WTC11 (cell line): ENCODE data around the gene TPGS2.

Experiments
- CREM ChIP-seq: sonication (generic); formaldehyde crosslinking; IDR thresholded peaks from 2 replicates; pipeline ENCODE4 v1.8.1; 2022; ENCODE audit warnings: mild to moderate bottlenecking, missing genetic modification reagents, moderate library complexity
- IRF2 ChIP-seq: sonication (generic); formaldehyde crosslinking; IDR thresholded peaks from 2 replicates; pipeline ENCODE4 v1.8.0; 2022; ENCODE audit warnings: low read depth, missing genetic modification reagents, borderline replicate concordance
- NR1H2 ChIP-seq: sonication (generic); formaldehyde crosslinking; IDR thresholded peaks from 2 replicates; pipeline ENCODE4 v1.9.0; 2021; ENCODE audit warnings: mild to moderate bottlenecking, moderate library complexity, missing genetic modification reagents
- SMAD4 ChIP-seq: sonication (generic); formaldehyde crosslinking; IDR thresholded peaks from 2 replicates; pipeline ENCODE4 v1.8.0; 2022; ENCODE audit warnings: mild to moderate bottlenecking, missing genetic modification reagents
- TCF7 ChIP-seq: sonication (generic); formaldehyde crosslinking; IDR thresholded peaks from 2 replicates; pipeline ENCODE4 v1.8.0; 2022; ENCODE audit warnings: mild to moderate bottlenecking, low read depth, missing genetic modification reagents, moderate library complexity
- TEAD4 ChIP-seq: sonication (generic); formaldehyde crosslinking; IDR thresholded peaks from 2 replicates; pipeline ENCODE4 v1.8.0; 2022; ENCODE audit warnings: mild to moderate bottlenecking, missing genetic modification reagents
- USF2 ChIP-seq: sonication (generic); formaldehyde crosslinking; IDR thresholded peaks from 2 replicates; pipeline ENCODE4 v1.8.1; 2023; ENCODE audit warnings: mild to moderate bottlenecking, missing genetic modification reagents, moderate library complexity
- TF ChIP-seq, protein P1 (sequence below): fragments of 200-600 bp; IDR thresholded peaks from 2 replicates; pipeline ENCODE4 v1.8.0; 2022; ENCODE audit warnings: antibody characterized with exemption
- TF ChIP-seq, protein P2 (sequence below): sonication (generic); formaldehyde crosslinking; IDR thresholded peaks from 2 replicates; pipeline ENCODE4 v1.8.1; 2022; ENCODE audit warnings: low read depth, mild to moderate bottlenecking, moderate library complexity, missing genetic modification reagents, borderline replicate concordance

DNA sequence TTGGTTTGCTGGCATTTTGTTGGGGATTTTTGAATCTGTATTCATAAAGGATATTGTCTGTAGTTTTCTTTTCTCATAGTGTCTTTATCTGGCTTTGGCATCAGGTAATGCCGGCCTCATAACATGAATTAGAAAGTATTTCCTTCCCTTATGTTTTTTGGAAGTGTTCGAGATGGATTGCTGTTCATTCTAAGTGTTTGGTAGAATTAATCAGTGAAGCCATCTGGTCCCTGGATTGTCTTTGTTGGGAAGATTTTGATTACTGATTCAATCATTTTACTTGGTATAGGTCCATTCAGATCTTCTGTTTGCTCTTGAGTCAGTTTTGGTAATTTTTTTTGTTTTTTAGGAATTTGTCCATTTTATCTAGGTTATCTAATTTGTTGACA, 22.4 kb upstream of the TPGS2 start:
- TF ChIP-seq, protein P1, sequence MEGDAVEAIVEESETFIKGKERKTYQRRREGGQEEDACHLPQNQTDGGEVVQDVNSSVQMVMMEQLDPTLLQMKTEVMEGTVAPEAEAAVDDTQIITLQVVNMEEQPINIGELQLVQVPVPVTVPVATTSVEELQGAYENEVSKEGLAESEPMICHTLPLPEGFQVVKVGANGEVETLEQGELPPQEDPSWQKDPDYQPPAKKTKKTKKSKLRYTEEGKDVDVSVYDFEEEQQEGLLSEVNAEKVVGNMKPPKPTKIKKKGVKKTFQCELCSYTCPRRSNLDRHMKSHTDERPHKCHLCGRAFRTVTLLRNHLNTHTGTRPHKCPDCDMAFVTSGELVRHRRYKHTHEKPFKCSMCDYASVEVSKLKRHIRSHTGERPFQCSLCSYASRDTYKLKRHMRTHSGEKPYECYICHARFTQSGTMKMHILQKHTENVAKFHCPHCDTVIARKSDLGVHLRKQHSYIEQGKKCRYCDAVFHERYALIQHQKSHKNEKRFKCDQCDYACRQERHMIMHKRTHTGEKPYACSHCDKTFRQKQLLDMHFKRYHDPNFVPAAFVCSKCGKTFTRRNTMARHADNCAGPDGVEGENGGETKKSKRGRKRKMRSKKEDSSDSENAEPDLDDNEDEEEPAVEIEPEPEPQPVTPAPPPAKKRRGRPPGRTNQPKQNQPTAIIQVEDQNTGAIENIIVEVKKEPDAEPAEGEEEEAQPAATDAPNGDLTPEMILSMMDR: no peak
- TF ChIP-seq CREM (CRISPR knock-in tag) (no peak), NR1H2 (no peak), TEAD4 (no peak), USF2 (CRISPR knock-in tag) (no peak), SMAD4 (CRISPR knock-in tag) (no peak), TCF7 (CRISPR knock-in tag) (no peak), IRF2 (CRISPR knock-in tag) (no peak)
- TF ChIP-seq, protein P2, sequence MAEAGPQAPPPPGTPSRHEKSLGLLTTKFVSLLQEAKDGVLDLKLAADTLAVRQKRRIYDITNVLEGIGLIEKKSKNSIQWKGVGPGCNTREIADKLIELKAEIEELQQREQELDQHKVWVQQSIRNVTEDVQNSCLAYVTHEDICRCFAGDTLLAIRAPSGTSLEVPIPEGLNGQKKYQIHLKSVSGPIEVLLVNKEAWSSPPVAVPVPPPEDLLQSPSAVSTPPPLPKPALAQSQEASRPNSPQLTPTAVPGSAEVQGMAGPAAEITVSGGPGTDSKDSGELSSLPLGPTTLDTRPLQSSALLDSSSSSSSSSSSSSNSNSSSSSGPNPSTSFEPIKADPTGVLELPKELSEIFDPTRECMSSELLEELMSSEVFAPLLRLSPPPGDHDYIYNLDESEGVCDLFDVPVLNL (CRISPR knock-in tag): no peak
